ENCODE results near the gene CES1. TPM values are rescaled to one million over a fixed set of nuclear protein-coding genes. Genes with fewer than 3 reads are reported as not detected.

CES1 gene
- 0.22 and 1.6 TPM in 2 replicates for total RNA-seq

GRCh38 chr16:55832773-55833691, at the start of gene CES1:
Gene CES1 (minus strand): TSS chr16:55833096. CDS start chr16:55833055, 41 bp downstream.

GRCh38 chr16:55875273-55875672, 42.4 kb upstream of the CES1 start, which contains the start of gene CES5A:
Gene CES5A (minus strand): TSS chr16:55875373. CDS start chr16:55875221, 152 bp downstream.

Other genes with a start within 250 kb of the CES1 start
- 0.43 TPM in 1 of 2 replicates, not detected in the other for gene SLC6A2, start 177.1 kb downstream of the CES1 start, total RNA-seq
- not detected in 2 replicates for gene CES5A, start 42.3 kb upstream of the CES1 start, total RNA-seq

Data from placental pericyte (primary cell).